Activated CD4-positive, alpha-beta T cell treated with anti-CD3 and anti-CD28 coated beads for 24 hours (primary cell): ENCODE results near the gene VASH2.

ENCODE experiments used
- DNase-seq, 2 donors: peaks; one replicate each; pipeline ENCODE4 v3.0.0-alpha.2; 2020; ENCODE audit warnings: low read depth in 2 of 2

The VASH2 gene

DNA sequence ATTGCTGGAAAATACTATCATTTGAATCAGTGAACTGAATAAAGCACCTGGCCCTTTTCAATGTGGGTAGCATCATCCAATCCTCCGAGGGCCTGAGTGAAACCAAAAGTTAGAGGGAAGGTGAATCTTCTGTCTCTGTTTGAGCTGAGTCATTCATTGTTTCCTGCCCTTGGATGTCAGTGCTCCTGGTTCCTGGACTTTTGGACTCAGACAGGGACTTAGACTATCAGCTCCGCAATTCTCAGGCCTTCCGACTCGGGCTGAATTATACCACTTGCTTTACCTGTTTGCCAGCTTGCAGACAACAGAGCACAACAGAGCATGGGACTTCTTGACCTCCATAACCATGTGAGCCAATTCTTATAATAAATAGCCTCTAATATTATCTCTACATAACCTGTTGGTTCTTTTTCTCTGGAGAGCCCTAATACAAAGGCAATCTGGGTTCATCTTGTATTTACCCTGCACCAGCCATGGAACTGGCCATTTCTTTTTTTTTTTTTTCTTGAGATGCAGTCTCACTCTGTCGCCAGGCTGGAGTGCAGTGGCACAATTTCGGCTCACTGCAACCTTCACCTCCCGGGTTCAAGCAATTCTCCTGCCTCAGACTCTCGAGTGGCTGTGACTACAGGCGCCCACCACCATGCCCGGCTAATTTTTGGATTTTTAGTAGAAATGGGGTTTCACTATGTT lies 19.2 kb upstream of the VASH2 start:
- no peak for DNase-seq

GRCh38 chr1:212933815-212934471 lies 16.4 kb upstream of the VASH2 start:
- no peak for DNase-seq

DNA sequence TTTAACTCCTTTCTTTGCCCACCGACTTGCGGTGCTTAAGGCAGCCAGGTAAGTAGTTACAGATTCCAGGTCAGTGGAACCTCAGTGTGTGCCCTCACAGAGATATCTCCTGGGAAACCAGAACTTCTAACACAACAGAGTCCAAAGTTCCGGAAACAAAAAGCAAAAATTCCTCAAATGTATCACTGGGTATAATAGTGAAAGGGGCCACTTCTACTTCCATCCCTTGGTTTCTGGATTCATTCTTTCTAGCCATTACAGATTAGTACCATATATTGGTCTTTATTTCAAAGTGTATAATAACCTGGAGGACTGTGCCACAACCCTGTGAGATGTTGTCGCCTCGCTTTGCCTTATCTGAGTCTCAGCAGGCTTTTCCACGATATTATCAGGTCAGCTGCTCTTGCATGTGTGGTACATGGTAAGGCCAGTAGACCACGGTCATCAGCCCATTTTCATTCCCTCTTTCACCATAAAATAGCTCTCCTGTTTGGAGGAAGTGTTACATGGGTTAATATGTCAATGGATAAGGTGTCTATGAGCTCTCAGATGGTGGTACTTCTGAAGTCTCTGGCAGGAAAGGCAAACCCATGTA lies 14.9 kb upstream of the VASH2 start:
- no peak for DNase-seq

DNA sequence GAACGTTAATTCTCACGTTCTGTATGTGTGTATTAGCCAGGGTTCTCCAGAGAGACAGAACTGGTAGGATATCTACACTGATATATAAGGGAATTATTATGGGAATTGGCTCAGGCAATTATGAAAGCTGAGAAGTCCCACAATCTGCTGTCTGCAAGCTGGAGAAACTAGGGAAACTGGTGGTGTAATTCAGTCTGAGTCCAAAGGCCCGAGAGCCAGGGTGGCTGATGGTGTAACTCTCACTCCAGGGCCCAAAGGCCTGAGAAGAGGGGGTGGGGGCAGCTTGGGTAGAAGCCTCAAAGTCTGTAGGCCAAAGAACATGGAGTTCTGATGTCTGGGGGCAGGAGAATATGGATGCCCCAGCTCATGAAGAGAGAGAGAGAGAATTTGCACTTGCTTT lies 13.3 kb upstream of the VASH2 start:
- DNase-seq = no peak

- no peak for DNase-seq
Measured at GRCh38 chr1:212938846-212939245, 11.5 kb upstream of the VASH2 start.

GRCh38 chr1:212941452-212941851 lies 8.9 kb upstream of the VASH2 start:
- DNase-seq = no peak

GRCh38 chr1:212942679-212943392 lies 7.5 kb upstream of the VASH2 start:
- DNase-seq = no peak

DNA sequence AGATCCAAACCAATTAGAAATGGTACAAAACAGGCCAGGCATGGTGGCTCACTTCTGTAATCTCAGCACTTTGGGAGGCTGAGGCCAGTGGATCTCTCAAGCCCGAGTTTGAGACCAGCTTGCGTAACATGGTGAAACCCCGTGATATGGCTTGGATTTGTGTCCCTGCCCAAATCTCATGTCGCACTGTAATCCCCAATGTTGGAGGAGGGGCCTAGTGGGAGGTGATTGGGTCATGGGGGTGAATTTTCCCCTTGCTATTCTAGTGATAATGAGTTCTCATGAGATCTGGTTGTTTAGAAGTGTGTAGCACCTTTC lies 7.0 kb upstream of the VASH2 start:
- DNase-seq = no peak

DNA sequence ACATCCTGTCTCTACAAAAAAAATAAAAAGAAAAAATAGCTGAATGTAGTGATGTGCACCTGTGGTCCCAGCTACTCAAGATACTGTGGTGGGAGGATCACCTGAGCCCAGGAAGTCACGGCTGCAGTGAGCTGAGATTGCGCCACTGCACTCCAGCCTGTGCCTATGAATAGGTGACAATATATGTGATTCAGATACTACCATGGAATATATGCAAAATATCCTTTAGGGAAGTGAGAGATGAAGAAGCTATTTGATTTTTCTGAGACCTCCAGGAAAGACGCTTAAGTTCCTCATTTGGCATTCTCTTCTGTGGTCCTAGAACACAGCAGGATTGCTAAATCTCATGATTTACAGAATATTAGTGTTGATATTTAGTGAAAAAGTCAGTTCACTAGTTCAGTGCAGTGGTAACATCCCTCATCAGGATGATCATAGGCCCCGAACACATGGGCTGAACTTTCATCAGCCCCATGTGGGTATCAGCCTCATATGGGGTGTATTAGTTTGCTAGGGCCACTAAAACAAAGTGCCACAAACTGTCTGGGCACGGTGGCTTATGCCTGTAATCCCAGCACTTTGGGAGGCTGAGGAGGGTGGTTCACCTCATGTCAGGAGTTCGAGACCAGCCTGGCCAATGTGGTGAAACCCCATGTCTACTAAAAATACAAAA lies 6.0 kb upstream of the VASH2 start:
- DNase-seq = no peak

DNA sequence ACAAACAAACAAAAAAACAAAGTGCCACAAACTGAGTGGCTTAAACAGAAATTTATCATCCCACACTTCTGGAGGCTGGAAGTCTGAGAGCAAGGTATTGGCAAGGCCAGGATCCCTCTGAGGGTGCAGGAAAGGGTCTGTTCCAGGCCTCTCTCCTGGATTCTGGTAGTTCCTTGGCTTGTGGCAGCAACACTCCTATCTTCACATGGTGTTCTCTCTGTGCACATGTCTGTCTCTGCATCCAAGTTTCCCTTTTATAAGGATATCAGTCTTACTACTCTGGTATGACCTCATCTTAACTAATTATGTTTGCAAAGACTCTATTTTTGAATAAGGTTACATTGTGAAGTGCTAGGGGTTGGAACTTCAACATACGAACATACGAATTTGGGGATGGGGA lies 5.3 kb upstream of the VASH2 start:
- no peak for DNase-seq

DNA sequence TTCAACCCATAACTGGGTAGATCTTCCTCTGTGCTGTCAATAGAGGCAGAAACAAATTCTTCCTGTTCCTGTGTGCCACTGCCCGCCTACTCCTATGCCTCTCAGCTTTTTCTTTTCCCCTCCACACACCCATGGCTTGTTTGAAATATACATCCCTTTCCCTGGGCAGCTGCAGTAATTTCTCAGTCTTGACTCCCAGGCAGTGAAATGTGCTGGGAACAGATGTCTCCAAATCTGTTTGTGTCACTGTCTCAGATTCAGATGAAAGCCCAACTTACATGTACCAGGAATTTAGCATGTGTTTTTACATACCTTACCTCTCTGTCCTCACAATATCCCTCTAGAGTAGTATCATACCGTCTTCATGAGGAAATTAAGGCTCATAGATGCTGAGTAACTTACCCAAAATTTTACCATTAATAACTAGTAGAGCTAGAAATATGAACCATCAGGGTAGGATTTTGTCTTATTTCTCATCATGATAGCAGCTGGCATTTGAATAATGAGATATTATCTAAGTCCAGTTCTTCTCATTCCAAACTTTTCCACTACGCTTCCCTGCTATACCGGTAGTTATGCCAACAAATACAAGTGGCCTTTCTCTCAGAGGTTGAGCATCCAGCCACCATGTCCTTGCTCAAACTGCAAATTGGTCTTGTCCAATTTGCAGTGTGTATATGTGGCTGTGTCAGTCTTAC lies 4.7 kb upstream of the VASH2 start:
- DNase-seq = no peak

- DNase-seq = no peak
Measured at GRCh38 chr1:212946872-212947271, 3.5 kb upstream of the VASH2 start.

- no peak for DNase-seq
Measured at GRCh38 chr1:212949771-212950170, 570 bp upstream of the VASH2 start.

GRCh38 chr1:212951126-212951946 lies 995 bp downstream of the VASH2 start:
- DNase-seq = no peak

- no peak for DNase-seq
Measured at GRCh38 chr1:212951947-212952640, 1.8 kb downstream of the VASH2 start.

GRCh38 chr1:212952641-212952976 lies 2.3 kb downstream of the VASH2 start:
- no peak for DNase-seq

- no peak for DNase-seq
Measured at GRCh38 chr1:212953321-212953720, 3.0 kb downstream of the VASH2 start.

DNA sequence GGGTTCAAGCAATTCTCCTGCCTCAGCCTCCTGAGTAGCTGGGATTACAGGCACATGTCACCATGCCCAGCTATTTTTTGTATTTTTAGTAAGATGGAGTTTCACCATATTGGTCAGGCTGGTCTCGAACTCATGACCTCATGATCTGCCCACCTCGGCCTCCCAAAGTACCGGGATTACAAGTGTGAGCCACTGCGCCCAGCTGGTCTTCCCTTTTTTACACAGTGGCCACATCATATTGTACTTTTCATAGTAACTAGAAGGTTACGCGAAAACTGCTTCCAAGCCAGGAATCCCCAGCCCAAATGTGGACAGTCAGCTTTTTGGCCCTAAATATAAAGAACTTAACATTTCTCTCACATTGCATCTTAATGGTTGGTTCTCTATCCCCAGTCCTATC lies 4.2 kb downstream of the VASH2 start:
- no peak for DNase-seq

DNA sequence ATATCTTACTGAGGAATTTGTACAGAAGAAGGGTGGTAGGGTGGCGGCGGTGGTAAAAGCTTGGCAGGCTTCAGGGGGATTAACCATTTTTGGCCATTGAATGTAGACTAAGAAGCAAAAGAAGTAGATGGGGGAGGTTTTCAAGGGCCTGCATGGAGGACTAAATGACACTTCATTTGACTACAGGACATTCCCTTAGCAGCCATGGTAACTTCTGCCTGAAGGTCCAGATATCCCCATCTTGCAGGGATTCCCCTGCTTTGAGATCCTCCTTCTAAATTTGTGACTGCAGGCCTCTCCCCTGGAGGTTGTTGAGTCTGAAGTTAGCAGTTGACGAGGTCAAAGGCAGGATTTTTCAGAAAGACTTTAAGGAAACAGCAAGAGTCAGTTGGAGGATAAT lies 4.8 kb downstream of the VASH2 start:
- no peak for DNase-seq

GRCh38 chr1:212955961-212956620 lies 5.8 kb downstream of the VASH2 start:
- DNase-seq = no peak
